Measurements from ENCODE around the gene NELL1. TPM values are rescaled to one million over a fixed set of nuclear protein-coding genes. Genes with fewer than 3 reads are reported as not detected.

Gene NELL1
- total RNA-seq, 1 donor from 2014 or later = not detected

- ChIA-PET POLR2A (no interaction called here), CTCF (no interaction called here)
- Mint-ChIP-seq H3K27me3 (no peaks in the 10 kb centered on the region), H3K36me3 (ENCODE audit: low read depth) (no peaks in the 10 kb centered on the region), H3K4me1 (no peaks in the 10 kb centered on the region), H3K4me3 (no peak overlapping the region), H3K9me3 (no peaks in the 10 kb centered on the region), H3K27ac (no peak overlapping the region)
- TF ChIP-seq CTCF (IDR thresholded peaks at IDR 0.05) = no peak
- DNase-seq (no peak), ATAC-seq (ENCODE audit: low read depth) (no peak)
- intact Hi-C loops (cut with micrococcal nuclease) = no loop called here
These were observed 152.1 kb downstream of the NELL1 start for GRCh38 chr11:20821470-20821869.

- DNase-seq (no peak), ATAC-seq (ENCODE audit: low read depth) (no peak)
- Mint-ChIP-seq H3K27me3 (no peaks in the 10 kb centered on the region), H3K9me3 (peaks cover 3% of the 10 kb centered on the region), H3K36me3 (ENCODE audit: low read depth) (no peaks in the 10 kb centered on the region), H3K4me1 (no peaks in the 10 kb centered on the region), H3K4me3 (no peak overlapping the region), H3K27ac (no peak overlapping the region)
- ChIA-PET POLR2A (no interaction called here), CTCF (no interaction called here)
- no peak for TF ChIP-seq CTCF (IDR thresholded peaks at IDR 0.05)
- intact Hi-C loops (cut with micrococcal nuclease) = no loop called here
These were observed 155.4 kb downstream of the NELL1 start for GRCh38 chr11:20824773-20825172.

- H3K4me3 Mint-ChIP-seq = no peak overlapping the region
- H3K36me3 Mint-ChIP-seq (ENCODE audit: low read depth) = no peaks in the 10 kb centered on the region
- no peak for ATAC-seq (ENCODE audit: low read depth)
- CTCF ChIA-PET = no interaction called here
- H3K9me3 Mint-ChIP-seq = no peaks in the 10 kb centered on the region
- intact Hi-C loops (cut with micrococcal nuclease) = no loop called here
- H3K4me1 Mint-ChIP-seq = no peaks in the 10 kb centered on the region
- no peak for TF ChIP-seq CTCF (IDR thresholded peaks at IDR 0.05)
- no peak for DNase-seq
- H3K27ac Mint-ChIP-seq = no peak overlapping the region
- POLR2A ChIA-PET = no interaction called here
- no peaks in the 10 kb centered on the region for H3K27me3 Mint-ChIP-seq
These were observed 166.2 kb downstream of the NELL1 start for GRCh38 chr11:20835561-20835960.

- intact Hi-C loops (cut with micrococcal nuclease) = no loop called here
- H3K9me3 Mint-ChIP-seq = no peaks in the 10 kb centered on the region
- CTCF ChIA-PET = no interaction called here
- H3K4me3 Mint-ChIP-seq = no peak overlapping the region
- POLR2A ChIA-PET = no interaction called here
- H3K36me3 Mint-ChIP-seq (ENCODE audit: low read depth) = no peaks in the 10 kb centered on the region
- no peaks in the 10 kb centered on the region for H3K27me3 Mint-ChIP-seq
- no peaks in the 10 kb centered on the region for H3K4me1 Mint-ChIP-seq
- no peak for ATAC-seq (ENCODE audit: low read depth)
- DNase-seq = no peak
- no peak for TF ChIP-seq CTCF (IDR thresholded peaks at IDR 0.05)
- no peak overlapping the region for H3K27ac Mint-ChIP-seq
These were observed 169.8 kb downstream of the NELL1 start for GRCh38 chr11:20839231-20839630.

- Mint-ChIP-seq H3K27ac (no peak overlapping the region), H3K4me1 (no peaks in the 10 kb centered on the region), H3K36me3 (ENCODE audit: low read depth) (no peaks in the 10 kb centered on the region), H3K4me3 (no peak overlapping the region), H3K9me3 (no peaks in the 10 kb centered on the region), H3K27me3 (no peaks in the 10 kb centered on the region)
- intact Hi-C loops (cut with micrococcal nuclease) = no loop called here
- no peak for ATAC-seq (ENCODE audit: low read depth)
- POLR2A ChIA-PET = no interaction called here
- CTCF ChIA-PET = no interaction called here
- DNase-seq = no peak
- no peak for TF ChIP-seq CTCF (IDR thresholded peaks at IDR 0.05)
These were observed 171.0 kb downstream of the NELL1 start for GRCh38 chr11:20840341-20840740.
